GM18507 (cell line): Measurements from ENCODE around the gene CREBL2.

Experiments used
- DNase-seq: peaks from one replicate; pipeline ENCODE4 v3.0.0; 2011; ENCODE audit warnings: low read depth; ENCODE audit not compliant: insufficient read length; ENCODE audit errors: extremely low spot score
- FAIRE-seq: peaks from 2 replicates; lab custom pipeline; 2011; peaks lifted over from hg19 to GRCh38; lab: Jason Lieb, UNC

CREBL2 gene

DNA sequence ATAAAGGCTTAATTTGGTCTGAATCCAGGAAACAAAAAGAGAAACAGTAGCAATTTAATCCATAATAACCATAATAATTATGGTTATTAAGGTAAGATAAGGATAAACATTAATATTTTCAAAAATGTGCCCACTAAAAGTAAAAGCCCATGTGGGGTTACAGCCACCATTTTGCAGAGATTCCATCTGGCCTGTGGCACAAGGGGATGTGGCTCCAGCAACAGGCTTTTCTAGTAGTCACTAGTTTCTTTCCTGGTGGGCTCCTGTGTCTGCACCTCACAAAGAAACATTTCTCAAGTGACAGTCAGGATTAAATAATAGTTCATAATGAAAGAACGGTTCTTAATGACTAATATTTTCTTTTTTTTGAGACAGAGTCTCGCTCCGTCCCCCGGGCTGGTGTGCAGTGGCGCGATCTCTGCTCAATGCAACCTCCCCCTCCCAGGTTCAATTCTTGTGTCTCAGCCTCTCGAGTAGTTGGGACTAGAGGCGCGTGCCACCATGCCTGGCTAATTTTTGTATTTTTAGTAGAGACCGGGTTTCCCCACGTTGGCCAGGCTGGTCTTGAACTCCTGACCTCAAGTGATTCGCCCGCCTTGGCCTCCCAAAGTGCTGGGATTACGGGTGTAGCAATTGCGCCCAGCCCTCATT, 52.1 kb downstream of the CREBL2 start:
- FAIRE-seq (peak; percentile 72), DNase-seq (no peak)

DNA sequence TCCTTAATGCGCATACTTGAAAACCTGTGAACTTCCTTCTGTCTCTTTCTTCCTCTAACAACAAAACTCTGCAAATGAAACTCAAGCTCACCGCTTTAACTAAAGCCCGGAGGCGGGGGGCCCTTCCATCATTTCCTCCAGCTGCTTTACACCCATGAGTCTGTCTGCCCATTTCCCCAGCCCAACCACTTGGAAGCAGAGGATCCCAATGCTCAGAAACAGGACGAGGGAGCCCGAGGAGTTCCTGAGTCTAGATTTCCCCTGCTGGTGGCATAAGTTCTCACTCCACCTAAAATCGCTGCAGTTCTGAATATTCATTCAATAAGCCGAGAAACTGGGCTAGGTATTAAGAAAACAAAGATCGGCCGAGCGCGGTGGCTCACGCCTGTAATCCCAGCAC, 53.5 kb downstream of the CREBL2 start:
- no peak for FAIRE-seq

DNA sequence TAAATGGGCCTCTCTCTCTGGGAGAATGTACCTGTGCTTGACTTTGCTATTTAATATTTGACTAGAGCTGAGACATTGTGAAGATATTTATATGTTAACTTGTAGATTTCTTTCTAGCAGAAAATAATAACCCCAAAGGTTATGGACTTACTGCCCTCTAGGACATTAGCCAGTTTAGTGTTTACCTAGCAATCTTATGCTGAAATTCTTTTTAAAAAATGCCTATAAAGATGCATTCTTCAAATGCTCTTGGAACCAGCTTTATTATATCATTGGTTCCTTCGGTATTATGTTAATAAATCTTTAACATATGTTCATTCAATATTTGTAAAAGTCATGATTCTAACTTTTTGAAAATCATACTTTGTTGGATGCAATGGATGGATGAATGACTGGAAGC, 56.3 kb downstream of the CREBL2 start:
- DNase-seq: no peak

More for the DNA sequence above, 53.5 kb downstream of the CREBL2 start:
- no peak for DNase-seq

DNA sequence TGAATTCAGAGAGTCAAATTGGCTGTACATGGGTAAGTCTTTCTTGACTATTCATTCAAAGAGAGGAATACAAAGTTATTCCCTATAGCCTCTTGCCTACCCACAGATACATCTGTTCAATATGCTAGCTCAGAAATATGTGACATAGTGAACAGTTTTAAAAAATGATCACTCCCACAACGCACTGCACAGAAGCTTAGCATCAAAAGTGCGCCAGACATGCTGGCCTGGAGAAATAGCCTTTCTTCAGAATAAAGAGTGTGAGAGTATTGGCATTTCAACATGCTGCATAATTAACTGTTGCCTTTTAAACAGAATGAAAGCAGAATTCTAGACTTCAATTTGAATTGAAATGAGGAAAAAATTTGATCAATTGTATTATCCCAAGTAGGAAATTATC, 57.3 kb downstream of the CREBL2 start:
- FAIRE-seq (no peak), DNase-seq (no peak)

More for the DNA sequence above, 56.3 kb downstream of the CREBL2 start:
- FAIRE-seq: no peak

DNA sequence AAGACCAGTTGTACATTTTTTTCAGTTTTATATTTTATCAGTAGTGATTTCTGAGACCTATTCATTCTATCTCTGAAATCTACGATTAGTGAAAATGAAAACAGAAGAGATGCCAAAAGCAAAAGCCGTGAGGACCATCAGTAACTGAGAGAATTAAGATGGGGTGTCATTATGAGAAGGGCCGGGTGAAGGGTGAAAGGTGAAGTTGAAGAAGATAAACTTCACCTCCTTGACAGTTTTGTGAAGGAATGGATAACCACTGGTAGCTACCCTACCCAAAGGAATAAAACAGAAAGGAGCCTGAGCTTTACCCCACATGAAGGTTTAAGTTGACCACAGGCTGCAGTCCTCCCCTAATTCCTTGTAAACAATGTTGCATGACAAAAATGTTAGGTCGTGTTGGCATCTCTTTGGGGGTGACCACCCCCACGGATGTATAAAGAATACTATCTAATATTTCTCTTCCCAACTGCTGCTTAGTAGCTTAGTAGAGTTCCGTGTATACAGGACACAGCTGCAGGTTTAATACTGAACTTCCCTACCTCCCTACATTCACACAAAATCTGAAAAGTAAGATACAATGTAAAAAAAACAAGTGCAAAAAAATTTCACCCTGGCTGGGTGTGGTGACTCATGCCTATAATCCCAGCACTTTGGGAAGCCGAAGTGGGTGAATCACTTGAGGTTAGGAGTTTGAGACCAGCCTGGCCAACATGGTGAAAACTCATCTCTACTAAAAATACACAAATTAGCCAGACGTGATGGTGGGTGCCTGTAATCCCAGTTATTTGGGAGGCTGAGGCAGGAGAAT, 60.4 kb downstream of the CREBL2 start:
- FAIRE-seq: no peak

DNA sequence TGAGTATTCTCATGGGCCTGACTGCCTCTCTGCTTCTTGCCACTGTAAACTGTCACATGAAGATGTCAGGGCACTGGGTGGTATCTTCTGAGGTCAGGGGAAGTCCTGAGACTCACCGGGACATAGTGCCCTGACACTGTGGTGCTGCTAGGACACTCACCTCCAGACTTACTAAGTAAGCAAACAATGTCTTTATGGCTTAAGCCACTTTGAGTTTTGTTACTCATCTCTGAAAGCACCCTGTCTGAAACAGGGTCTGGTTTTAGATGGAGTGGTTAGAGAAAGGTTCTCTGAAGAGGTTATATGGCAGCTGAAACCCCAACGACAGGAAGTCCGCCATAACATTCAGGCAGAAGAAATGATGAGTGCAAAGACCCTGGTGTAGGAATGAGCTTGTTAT, 61.6 kb downstream of the CREBL2 start:
- peak; percentile 68 for FAIRE-seq
- DNase-seq: no peak

More for the DNA sequence above, 60.4 kb downstream of the CREBL2 start:
- DNase-seq: no peak

DNA sequence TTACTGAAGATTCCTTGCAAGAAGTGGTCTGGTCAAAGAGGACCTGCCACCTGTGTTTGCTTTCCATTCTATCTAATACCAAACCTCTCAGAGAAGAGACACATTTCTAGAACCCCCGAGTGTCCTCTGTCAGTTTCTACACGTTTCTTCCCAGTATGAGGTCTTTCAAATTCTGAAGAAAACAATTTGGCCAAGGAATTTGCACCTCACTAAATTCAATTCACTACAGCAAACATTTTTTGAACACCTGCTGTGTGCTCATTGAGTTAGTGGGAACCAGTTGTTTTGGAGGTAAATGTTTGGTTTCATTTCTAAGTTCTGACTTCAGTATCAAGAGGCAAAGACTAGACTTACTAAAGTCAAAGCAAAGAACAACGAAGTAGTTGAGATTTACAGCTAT, 64.9 kb downstream of the CREBL2 start:
- no peak for FAIRE-seq

DNA sequence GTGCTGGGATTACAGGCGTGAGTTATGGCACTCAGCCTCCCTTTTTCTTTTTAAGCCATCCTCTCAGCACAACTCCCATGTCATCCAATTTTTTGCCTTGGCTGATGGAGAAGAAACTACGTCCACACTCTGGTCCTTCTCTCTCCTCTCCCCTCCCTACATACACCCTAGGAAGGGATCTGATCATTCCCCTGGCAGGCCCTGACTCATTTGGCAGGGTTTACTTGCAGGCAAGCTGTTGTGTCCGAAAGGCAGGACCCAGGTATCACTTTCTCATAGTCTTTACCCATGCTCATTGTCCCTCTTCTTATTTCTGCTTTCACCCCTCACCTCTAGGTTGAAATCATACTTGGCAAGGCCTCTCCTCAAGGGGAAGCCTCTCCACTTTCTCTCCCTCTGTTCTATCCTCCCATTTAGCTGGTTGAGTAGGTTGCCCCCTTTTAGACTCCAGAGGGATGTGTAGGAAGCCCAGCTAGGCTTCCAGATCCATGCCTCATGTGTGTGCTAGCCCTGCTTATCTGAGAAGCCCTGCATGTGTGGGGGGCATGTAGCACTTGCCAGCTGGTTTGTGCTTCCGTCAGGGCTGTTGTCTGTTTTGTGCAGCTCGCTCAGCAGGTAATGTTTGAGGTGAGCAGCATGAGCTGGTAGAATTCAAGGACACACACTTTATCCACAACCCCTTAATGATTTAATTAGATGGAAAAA, 69.5 kb downstream of the CREBL2 start:
- no peak for FAIRE-seq
- DNase-seq: no peak

More for the DNA sequence above, 64.9 kb downstream of the CREBL2 start:
- DNase-seq: no peak

DNA sequence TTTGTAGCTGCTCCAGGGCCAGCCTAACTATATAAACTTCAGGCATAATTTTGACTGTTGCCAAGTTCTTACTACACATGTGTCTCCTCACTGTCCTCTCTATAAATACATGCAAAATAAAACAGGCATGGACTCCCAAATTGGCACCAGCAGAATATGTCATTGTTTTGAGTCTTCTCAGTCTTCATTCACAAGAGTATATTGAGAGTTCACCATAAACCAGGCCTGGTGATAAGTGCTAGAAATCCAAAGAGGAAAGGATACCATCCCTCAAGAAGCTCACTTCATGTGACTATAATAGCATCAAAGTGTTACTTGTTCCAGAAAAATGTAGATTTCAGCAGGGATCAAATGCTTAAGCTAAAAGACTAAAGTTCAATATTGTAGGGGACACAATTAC, 70.6 kb downstream of the CREBL2 start:
- no peak for FAIRE-seq
- DNase-seq: no peak

DNA sequence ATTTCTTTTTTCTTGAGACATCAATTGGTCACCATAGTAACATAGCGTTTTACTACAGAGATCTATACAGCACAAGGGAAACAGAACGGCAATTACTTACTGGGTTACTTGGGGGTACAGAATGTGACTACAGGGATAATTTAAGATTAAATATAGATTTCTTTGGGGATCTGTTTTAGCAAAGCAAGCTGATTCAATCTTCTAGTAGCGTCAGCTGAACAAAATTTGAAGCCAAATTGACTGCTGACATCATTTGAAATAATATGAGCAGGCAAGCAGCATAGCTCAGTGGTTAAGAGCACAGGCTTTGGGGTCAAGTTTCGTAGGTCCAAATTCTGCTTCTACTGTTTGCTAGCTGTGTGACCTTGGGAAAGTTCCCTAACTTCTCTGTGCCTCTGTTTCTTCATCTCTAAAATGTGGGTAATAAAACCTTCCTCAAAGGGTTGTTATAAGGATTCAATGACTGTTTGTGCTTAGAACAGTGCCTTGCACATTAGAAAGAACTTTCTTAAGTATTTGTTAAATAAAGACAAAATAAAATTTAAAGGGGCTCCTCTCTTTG, 71.5 kb downstream of the CREBL2 start:
- FAIRE-seq (no peak), DNase-seq (no peak)

DNA sequence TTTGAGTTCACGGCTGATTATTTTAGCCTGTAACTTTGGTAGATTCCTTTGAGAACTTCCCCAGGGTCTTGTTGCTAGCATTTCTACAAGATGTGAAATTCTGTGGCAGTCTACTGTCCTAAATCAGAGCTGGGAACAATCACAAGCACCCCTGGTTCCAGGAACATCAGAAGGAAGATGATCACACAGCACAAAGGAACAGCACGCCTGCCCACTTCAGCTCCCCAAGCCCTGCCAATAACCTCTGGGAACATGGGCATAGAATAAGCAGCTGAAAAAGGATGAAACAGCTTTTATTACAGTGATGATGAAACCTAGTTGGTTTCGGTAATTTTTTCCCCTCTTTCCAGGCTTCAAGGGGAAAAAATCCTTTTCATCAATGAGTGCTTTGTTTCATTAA, 72.0 kb downstream of the CREBL2 start:
- no peak for DNase-seq
- FAIRE-seq: no peak

DNA sequence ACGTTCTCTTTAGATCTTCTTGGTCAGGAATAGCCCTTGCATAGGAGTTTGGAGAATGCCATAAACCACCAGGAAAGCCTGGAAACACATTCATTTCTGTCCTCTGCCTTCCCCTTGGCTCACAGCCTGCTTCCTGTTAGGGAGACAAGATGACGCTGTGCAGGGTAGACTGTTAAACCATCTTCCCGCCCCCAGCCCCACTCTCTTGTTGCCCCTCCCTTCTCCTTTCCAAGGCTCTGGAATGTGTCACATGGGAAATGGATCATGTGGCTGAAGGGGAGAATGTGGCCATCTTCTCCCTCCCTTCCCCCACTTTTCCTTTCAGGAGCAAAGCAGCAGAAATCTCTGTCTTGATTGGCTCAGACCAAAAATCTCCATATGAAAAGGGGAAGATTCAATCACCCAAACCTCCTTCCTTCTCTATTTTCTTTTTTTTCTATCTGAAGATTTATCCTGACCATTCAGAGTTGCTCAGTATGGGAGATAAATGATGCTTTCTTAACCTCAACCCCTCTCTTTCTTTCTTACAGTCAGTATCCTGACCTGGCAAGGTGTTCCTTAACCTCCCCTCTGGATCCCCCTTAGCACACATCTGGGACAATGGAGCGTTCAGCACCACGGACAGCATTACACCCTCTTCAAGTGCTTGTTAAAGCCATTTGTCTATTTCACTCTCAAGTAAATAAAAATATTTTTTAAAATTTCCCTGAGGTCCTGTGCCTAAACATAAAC, 72.9 kb downstream of the CREBL2 start:
- FAIRE-seq: no peak
- DNase-seq: no peak

DNA sequence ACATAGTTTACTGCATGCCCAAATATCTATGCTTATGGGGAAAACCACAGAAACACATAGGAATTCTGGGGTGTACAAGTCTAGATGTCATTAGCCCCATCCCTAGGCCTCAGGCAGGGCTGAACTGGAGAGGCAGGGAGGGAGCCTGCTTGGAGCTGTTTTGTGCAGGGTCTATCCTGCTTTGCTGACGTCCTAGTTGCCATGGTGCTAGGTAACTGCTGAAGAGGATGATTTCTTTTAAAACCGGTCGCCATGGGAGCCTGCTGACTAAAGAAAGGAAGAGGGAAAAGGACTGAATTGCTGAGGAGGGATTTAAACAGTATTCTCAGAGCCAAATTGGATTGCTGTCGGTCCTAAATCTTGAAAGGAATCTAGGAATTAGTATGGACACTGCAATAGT, 73.6 kb downstream of the CREBL2 start:
- FAIRE-seq (no peak), DNase-seq (no peak)

DNA sequence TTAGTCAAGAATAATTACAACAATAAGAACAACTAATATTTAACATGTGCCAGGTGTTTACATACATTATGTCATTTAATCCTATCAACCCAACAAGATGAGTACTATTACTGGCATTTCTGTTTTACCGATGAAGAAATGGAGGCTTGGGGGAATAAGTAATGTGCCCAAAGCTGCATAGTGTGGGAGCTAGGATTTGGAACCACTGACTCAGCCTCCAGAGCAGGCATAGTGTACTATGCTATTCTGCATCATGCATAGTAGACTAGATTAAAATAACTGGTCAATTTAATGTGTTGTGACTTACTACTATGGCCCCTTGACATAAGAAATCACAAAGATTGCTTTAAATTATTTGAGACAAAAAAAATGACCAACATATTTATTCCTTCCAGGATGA, 74.8 kb downstream of the CREBL2 start:
- DNase-seq (no peak), FAIRE-seq (no peak)

DNA sequence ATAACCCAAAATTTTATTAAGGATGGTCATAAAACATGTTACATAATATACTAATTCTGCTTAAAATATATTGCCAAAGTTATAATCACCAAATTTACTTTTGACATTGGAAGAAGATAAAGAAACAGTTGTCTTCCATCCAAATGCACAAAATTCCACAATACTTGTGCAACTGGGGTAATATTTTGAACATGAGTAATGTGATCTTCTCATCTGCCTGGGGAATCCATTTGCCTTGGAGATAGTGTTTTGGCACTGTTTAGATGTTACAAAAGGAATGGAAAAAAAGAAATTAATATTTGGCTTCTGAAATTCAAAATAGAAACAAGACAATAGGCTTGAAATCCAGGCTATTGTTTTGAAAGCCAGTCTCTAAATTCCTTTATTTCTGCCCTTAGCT, 75.2 kb downstream of the CREBL2 start:
- FAIRE-seq: no peak
- no peak for DNase-seq

DNA sequence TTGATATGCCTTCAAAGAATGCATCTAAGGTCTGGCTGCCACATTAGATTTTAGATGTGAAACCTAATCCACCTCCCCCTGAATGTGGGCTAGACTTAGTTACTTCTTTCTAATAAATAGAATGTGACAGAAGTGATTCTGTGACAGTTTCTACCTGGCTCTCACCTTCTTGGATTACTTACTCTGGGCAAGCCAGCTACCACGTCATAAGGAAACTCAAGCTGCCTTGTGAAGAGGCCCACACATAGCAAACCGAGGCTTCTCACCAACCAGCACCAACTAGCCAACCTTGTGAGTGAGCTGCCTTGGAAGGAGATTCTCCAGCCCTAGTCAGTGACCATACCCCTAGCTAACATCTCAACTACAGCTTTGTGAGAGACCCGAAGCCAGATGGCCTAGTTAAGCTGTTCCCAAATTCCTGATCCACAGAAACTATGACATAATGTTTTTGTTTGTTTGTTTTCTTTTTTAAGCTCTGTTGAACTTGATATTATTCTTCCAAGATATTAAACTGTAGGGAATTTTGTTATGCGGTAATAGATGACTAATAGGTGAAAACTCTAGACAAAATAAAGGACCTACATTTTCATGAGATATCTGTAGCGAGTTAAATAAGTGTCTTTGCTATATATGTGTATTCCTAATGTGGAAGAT, 78.1 kb downstream of the CREBL2 start:
- DNase-seq (no peak), FAIRE-seq (peak; percentile 73)

DNA sequence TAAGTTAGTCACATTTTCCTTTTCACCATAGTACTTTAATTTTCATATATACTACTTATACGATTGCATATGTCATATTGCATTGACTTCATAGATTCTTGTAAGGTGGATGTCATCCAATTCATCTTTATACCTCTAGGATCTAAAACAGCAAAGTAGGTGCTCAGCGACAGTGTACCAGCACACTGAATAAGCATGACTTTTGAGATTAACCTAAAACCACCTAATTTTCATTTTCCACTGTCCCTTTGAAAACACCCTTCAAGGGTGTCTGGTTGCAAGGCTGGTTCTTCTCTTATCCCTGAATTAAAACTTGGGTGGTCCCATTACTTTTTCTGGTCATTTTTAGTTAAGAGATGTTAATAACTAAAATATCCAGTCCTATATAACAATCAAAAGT, 79.9 kb downstream of the CREBL2 start:
- DNase-seq (no peak), FAIRE-seq (peak; percentile 79)

DNA sequence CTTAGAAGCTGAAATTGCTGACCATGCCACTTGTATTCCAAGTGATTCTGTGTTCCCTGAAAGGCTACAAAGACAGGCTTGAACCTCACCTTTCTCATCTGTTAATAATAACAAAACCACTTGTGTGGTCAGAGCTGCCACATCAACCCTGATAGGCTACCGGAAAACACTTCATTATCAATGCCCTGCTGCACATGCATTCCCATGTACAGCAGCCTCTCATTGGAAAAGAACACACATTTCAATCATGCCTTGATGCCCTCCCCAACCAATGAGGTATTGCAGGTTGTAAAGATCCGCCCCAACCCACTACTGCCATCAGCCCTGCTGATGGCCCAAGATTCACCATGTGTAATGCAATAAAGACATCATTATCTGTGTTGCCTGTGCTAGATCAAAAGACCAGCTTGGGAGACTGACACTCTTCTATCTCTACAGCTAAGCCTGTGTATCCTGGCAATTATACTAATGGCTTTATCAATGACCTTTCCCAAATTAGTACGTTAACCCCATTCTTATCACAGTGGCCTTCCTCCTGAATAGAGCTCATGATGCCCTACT, 81.5 kb downstream of the CREBL2 start:
- FAIRE-seq (peak; percentile 90), DNase-seq (no peak)
